DND-41 (cell line): ENCODE measurements around the gene ALKBH2.

Experiments used
- ATAC-seq: fragments of 200-7000 bp; cut with Tn5 transposase; 3 replicates; pipeline ENCODE4 v1.9.1; 2021; ENCODE audit warnings: low read depth; ENCODE audit not compliant: insufficient read depth
- DNase-seq: peaks from one replicate; pipeline ENCODE4 v3.0.0-alpha.2; 2020
- H2AFZ ChIP-seq: 2 replicates; pipeline ENCODE4 v1.6.0; 2012; ENCODE audit warnings: low read depth, low read length
- H3K27ac ChIP-seq: 2 replicates; pipeline ENCODE4 v1.5.1; 2012; ENCODE audit warnings: low read length, inconsistent platforms
- H3K27me3 ChIP-seq: fragments of 200-600 bp; sonication (generic); 2 replicates; pipeline ENCODE4 v1.6.0; 2012; ENCODE audit warnings: low read length, mild to moderate bottlenecking, inconsistent platforms; ENCODE audit not compliant: insufficient read depth, poor library complexity
- H3K36me3 ChIP-seq: 2 replicates; pipeline ENCODE4 v1.5.1; 2012; ENCODE audit warnings: low read length, inconsistent platforms; ENCODE audit not compliant: insufficient read depth
- H3K4me1 ChIP-seq: 2 replicates; pipeline ENCODE4 v1.5.1; 2012; ENCODE audit warnings: mild to moderate bottlenecking, low read length; ENCODE audit not compliant: insufficient read depth
- H3K4me2 ChIP-seq: 2 replicates; pipeline ENCODE4 v1.6.0; 2012; ENCODE audit warnings: mild to moderate bottlenecking, moderate library complexity, low read length, inconsistent platforms; ENCODE audit not compliant: insufficient read depth
- H3K4me3 ChIP-seq, 2 experiments: fragments of 200-600 bp in 1 of 2; shearing (Covaris generic) in 1 of 2; 2 replicates each; pipeline ENCODE4 v1.5.1; 2012 to 2016; ENCODE audit warnings: inconsistent platforms in 2 of 2, low read length in 2 of 2, mild to moderate bottlenecking in 2 of 2, low read depth in 1 of 2, moderate library complexity in 1 of 2
- H3K79me2 ChIP-seq: 2 replicates; pipeline ENCODE4 v1.6.0; 2012; ENCODE audit warnings: low read length, inconsistent platforms; ENCODE audit not compliant: insufficient read depth
- H3K9ac ChIP-seq: 2 replicates; pipeline ENCODE4 v1.6.0; 2012; ENCODE audit warnings: low read depth, mild to moderate bottlenecking, inconsistent platforms, low read length, moderate library complexity
- H3K9me3 ChIP-seq: 2 replicates; pipeline ENCODE4 v1.5.1; 2012; ENCODE audit warnings: low read length, moderate library complexity, mild to moderate bottlenecking, inconsistent platforms; ENCODE audit not compliant: insufficient read depth, severe bottlenecking
- H4K20me1 ChIP-seq: 2 replicates; pipeline ENCODE4 v1.6.0; 2012; ENCODE audit warnings: low read length; ENCODE audit not compliant: insufficient read depth
- EZH2 ChIP-seq: IDR thresholded peaks from 3 replicates; pipeline ENCODE4 v1.6.1; 2012; ENCODE audit warnings: borderline replicate concordance, low read depth, mild to moderate bottlenecking, moderate library complexity, low read length, inconsistent platforms; ENCODE audit not compliant: severe bottlenecking
- TF ChIP-seq, protein P1 (sequence below): IDR thresholded peaks from 2 replicates; pipeline ENCODE4 v1.5.1; 2012; ENCODE audit warnings: borderline replicate concordance, low read length, moderate library complexity, mild to moderate bottlenecking; ENCODE audit not compliant: poor library complexity, severe bottlenecking; ENCODE audit errors: extremely low read depth

Gene ALKBH2

DNA sequence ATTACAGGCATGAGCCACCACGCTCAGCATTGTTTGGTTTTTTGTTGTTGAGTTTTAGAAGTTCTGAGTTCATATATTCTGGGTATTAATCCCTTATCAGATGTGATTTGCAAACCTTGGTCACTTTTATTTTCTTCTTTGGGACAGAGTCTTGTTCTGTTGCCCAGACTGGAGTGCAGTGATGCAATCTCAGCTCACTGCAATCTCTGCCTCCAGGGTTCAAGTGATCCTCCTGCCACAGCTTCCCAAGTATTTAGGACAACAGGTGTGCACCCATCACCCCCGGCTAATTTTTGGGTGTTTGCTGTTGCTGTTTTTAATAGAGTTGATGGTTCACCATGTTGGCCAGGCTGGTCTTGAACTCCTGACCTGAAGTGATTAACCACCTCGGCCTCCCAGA lies 29.1 kb downstream of the ALKBH2 start:
- peaks cover 26% of the 10 kb centered on the region for H3K36me3 ChIP-seq
- DNase-seq (no peak), ATAC-seq (no peak)
- no peak overlapping the region for H3K27ac ChIP-seq
- no peaks in the 10 kb centered on the region for H3K9me3 ChIP-seq
- H2AFZ ChIP-seq, result no peak overlapping the region
- H3K79me2 ChIP-seq, result no peaks in the 10 kb centered on the region
- H3K4me2 ChIP-seq, result no peak overlapping the region
- no peak overlapping the region for H3K9ac ChIP-seq
- H3K4me3 ChIP-seq, result no peak overlapping the region
- H4K20me1 ChIP-seq, result no peaks in the 10 kb centered on the region
- H3K4me1 ChIP-seq, result no peaks in the 10 kb centered on the region
- no peak for TF ChIP-seq EZH2
- TF ChIP-seq, protein P1, sequence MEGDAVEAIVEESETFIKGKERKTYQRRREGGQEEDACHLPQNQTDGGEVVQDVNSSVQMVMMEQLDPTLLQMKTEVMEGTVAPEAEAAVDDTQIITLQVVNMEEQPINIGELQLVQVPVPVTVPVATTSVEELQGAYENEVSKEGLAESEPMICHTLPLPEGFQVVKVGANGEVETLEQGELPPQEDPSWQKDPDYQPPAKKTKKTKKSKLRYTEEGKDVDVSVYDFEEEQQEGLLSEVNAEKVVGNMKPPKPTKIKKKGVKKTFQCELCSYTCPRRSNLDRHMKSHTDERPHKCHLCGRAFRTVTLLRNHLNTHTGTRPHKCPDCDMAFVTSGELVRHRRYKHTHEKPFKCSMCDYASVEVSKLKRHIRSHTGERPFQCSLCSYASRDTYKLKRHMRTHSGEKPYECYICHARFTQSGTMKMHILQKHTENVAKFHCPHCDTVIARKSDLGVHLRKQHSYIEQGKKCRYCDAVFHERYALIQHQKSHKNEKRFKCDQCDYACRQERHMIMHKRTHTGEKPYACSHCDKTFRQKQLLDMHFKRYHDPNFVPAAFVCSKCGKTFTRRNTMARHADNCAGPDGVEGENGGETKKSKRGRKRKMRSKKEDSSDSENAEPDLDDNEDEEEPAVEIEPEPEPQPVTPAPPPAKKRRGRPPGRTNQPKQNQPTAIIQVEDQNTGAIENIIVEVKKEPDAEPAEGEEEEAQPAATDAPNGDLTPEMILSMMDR, result no peak
- H3K27me3 ChIP-seq, result no peaks in the 10 kb centered on the region

DNA sequence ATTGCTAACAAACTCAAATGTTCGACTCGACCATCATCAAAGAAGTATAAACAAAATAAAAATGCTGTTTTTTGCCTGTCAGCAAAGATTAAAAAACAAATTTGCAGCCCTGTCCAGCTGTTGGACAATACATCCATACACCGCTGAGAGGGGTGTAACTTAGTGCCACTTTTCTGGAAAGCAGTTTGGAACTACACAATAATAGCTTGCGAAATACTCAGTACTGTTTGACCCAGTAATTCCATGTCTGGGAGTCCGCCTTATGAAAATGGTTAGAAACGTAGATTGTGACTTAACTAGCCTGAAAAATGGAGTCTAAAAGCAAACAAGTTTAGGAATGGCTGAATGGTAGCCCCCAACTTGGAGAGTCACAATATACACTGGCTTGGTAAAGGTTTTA lies 34.5 kb downstream of the ALKBH2 start:
- Histone ChIP-seq H3K4me2 (no peak overlapping the region), H3K4me1 (peaks cover 9% of the 10 kb centered on the region), H3K9me3 (no peaks in the 10 kb centered on the region), H2AFZ (no peak overlapping the region), H3K79me2 (peaks cover 3% of the 10 kb centered on the region; the same call in 1 of the 2 replicates), H3K4me3 (no peak overlapping the region), H3K36me3 (peaks cover 25% of the 10 kb centered on the region), H3K9ac (no peak overlapping the region), H3K27ac (no peak overlapping the region), H3K27me3 (no peaks in the 10 kb centered on the region), H4K20me1 (no peaks in the 10 kb centered on the region)
- DNase-seq (no peak), ATAC-seq (no peak)
- TF ChIP-seq EZH2, result no peak
- TF ChIP-seq, protein P1, result no peak

DNA sequence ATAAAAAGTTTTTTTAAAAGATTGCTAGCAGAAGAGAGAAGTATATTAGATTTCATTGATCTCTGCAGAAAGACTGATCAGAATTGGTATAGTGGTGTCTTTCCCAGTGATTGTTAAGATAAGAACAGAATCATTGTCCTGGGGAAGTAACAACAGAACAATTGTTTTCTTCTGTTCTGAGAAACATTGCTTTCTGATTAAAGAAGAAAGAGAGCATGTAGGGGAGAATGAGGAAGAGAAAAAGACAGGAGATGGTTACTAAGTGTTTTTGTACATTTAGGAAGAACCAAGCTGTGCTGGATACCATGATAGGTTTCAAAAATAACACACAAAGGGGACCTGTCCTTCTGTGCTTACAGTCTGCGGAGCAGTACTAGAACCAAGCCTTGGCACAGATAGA lies 35.9 kb downstream of the ALKBH2 start:
- H3K4me1 ChIP-seq, result peaks cover 16% of the 10 kb centered on the region
- H3K27ac ChIP-seq, result no peak overlapping the region
- TF ChIP-seq EZH2, result no peak
- TF ChIP-seq, protein P1, result no peak
- H3K36me3 ChIP-seq, result peaks cover 20% of the 10 kb centered on the region
- H3K4me3 ChIP-seq, result no peak overlapping the region
- DNase-seq (no peak), ATAC-seq (no peak)
- no peaks in the 10 kb centered on the region for H4K20me1 ChIP-seq
- no peaks in the 10 kb centered on the region for H3K27me3 ChIP-seq
- H3K79me2 ChIP-seq, result peaks cover 15% of the 10 kb centered on the region
- no peak overlapping the region for H2AFZ ChIP-seq
- H3K9me3 ChIP-seq, result no peaks in the 10 kb centered on the region
- no peak overlapping the region for H3K4me2 ChIP-seq
- H3K9ac ChIP-seq, result no peak overlapping the region

DNA sequence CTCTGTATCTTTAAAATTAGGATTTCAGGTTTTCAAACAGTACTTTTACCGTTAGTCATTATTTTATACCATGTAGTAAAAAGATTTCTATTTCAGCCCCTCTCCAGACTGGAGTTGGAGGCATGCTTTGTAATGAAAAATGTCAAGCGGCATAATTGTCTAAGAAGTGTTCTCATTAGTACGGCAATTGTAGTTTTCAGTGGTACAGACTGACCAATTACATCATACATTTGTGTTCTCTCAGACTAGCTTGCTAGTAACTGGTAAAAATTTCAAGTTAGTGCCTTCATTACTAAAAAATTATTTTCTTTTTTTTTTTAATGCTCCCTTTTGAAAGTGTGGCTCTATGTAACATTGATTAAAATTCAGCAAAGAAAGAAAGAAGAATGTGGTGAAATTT lies 36.4 kb downstream of the ALKBH2 start:
- H3K27ac ChIP-seq, result no peak overlapping the region
- no peak for DNase-seq
- H3K4me3 ChIP-seq, result no peak overlapping the region
- no peaks in the 10 kb centered on the region for H4K20me1 ChIP-seq
- H3K9me3 ChIP-seq, result no peaks in the 10 kb centered on the region
- TF ChIP-seq, protein P1, result no peak
- TF ChIP-seq EZH2, result no peak
- ATAC-seq, result no peak
- H3K9ac ChIP-seq, result no peak overlapping the region
- no peaks in the 10 kb centered on the region for H3K27me3 ChIP-seq
- no peak overlapping the region for H3K4me2 ChIP-seq
- peaks cover 20% of the 10 kb centered on the region for H3K36me3 ChIP-seq
- H2AFZ ChIP-seq, result no peak overlapping the region
- peaks cover 20% of the 10 kb centered on the region for H3K4me1 ChIP-seq
- peaks cover 15% of the 10 kb centered on the region for H3K79me2 ChIP-seq
